Left cardiac atrium (tissue), 2 donors: ENCODE results near the gene CLDN4. TPM values are rescaled to one million over a fixed set of nuclear protein-coding genes. Genes with fewer than 3 reads are reported as not detected.

Experiments used
- total RNA-seq, 2 donors: library from RNA; stranded (reverse); fragmentation: NEBNext Ultra II Directional; extraction: Animal tissue kit (Norgen Biotek cat#: 25700); gene quantifications; one replicate each; pipeline ENCODE4 v1.2.1, GENCODE V29; 2021
- donor health status: DM: no; HTN: yes; CAD: no; lungs with severe emphysema.
- donor health status: DM: yes; HTN: yes; CAD: no.

Gene CLDN4
- total RNA-seq, 2 donors from 2014 or later = 0.71 TPM; not detected in 1

Other genes with a start within 250 kb of the CLDN4 start
- gene MLXIPL, start 206.5 kb upstream of the CLDN4 start, total RNA-seq = 10 to 100 TPM; 14.0 to 29.1 TPM
- gene VPS37D, start 163.2 kb upstream of the CLDN4 start, total RNA-seq = 1 to 10 TPM; 1.4 to 2.5 TPM
- 10 to 100 TPM; 13.6 to 14.3 TPM for gene DNAJC30, start 147.5 kb upstream of the CLDN4 start, total RNA-seq
- 10 to 100 TPM; 70.3 to 72.5 TPM for gene BUD23, start 147.4 kb upstream of the CLDN4 start, total RNA-seq
- 1 to 10 TPM; 2.0 to 2.6 TPM for gene STX1A, start 111.3 kb upstream of the CLDN4 start, total RNA-seq
- 10 to 100 TPM; 22.6 to 27.4 TPM for gene ABHD11, start 92.2 kb upstream of the CLDN4 start, total RNA-seq
- not detected for gene CLDN3, start 60.7 kb upstream of the CLDN4 start, total RNA-seq
- gene METTL27, start 11.5 kb downstream of the CLDN4 start, total RNA-seq = under 1 TPM; 0.32 to 0.92 TPM
- not detected for gene TMEM270, start 30.2 kb downstream of the CLDN4 start, total RNA-seq
- gene ELN, start 197.2 kb downstream of the CLDN4 start, total RNA-seq = 100 to 1,000 TPM in 1 of 2 donors, 10 to 100 TPM in 1; 91.7 to 166 TPM